Loucy (cell line): Measurements from ENCODE around the gene NKX2-2.

Source experiments
- EZH2phosphoT487 ChIP-seq: fragments of 200-600 bp; IDR thresholded peaks from 2 replicates; pipeline ENCODE4 v1.6.1; 2018; ENCODE audit warnings: antibody characterized with exemption, mild to moderate bottlenecking, moderate library complexity, borderline replicate concordance
- TF ChIP-seq, protein P1 (sequence below): fragments of 200-600 bp; sonication (generic); conservative IDR thresholded peaks from 2 replicates; pipeline ENCODE4 v1.5.1; 2014; ENCODE audit warnings: mild to moderate bottlenecking, antibody characterized with exemption, low read length

DNA sequence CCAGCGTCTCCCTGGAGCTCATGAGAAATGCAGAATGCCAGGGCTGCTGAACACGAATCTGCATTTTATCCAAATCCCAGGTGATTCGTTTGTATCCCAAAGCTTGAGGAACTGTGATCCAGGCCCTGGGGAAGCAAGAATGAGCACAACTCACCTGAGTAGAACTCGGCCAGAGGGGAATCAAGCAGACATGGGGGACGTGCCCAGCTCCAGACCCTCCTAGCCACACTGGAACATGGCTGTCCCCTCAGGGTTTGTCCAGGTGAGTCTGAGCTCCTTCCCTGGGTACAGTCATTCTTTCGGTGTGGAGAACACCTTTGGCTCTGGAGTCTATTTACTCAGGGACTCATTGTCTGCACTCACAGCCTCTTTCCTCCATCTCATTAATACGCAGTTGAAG is 13.3 kb downstream of the NKX2-2 start:
- TF ChIP-seq, protein P1, sequence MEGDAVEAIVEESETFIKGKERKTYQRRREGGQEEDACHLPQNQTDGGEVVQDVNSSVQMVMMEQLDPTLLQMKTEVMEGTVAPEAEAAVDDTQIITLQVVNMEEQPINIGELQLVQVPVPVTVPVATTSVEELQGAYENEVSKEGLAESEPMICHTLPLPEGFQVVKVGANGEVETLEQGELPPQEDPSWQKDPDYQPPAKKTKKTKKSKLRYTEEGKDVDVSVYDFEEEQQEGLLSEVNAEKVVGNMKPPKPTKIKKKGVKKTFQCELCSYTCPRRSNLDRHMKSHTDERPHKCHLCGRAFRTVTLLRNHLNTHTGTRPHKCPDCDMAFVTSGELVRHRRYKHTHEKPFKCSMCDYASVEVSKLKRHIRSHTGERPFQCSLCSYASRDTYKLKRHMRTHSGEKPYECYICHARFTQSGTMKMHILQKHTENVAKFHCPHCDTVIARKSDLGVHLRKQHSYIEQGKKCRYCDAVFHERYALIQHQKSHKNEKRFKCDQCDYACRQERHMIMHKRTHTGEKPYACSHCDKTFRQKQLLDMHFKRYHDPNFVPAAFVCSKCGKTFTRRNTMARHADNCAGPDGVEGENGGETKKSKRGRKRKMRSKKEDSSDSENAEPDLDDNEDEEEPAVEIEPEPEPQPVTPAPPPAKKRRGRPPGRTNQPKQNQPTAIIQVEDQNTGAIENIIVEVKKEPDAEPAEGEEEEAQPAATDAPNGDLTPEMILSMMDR = no peak
- TF ChIP-seq EZH2phosphoT487 = no peak
